Measurements from ENCODE around the gene KCND3. TPM values are rescaled to one million over a fixed set of nuclear protein-coding genes. Genes with fewer than 3 reads are reported as not detected.

KCND3 gene
- total RNA-seq, 4 donors from 2014 or later: 1.8 to 5.3 (median 4.2) TPM

- Histone ChIP-seq H3K27ac (no peak overlapping the region), H3K27me3 (no peaks in the 10 kb centered on the region), H3K4me3 (replicated peaks in 1 of 3) (no peak overlapping the region), H3K9me3 (no peaks in the 10 kb centered on the region), H3K36me3 (no peaks in the 10 kb centered on the region), H3K4me1 (no peaks in the 10 kb centered on the region)
- intact Hi-C loops (cut with DNase I): no loop called here
- WGBS, 2 donors: 87 to 94% methylated on average over 5 of the region's 5 CpGs
- TF ChIP-seq CTCF (IDR thresholded peaks at IDR 0.05) (no peak), POLR2A (IDR thresholded peaks at IDR 0.05) (no peak)
- DNase-seq: no peak
These were observed 170.9 kb downstream of the KCND3 start for GRCh38 chr1:111818546-111818945.

GRCh38 chr1:111818081-111818480, 171.4 kb downstream of the KCND3 start:
- no peak for TF ChIP-seq POLR2A (IDR thresholded peaks at IDR 0.05)
- TF ChIP-seq CTCF (IDR thresholded peaks at IDR 0.05): no peak
- H3K27ac ChIP-seq: no peak overlapping the region
- intact Hi-C loops (cut with DNase I): no loop called here
- 79 to 90% methylated on average over 4 of the region's 4 CpGs for WGBS, 2 donors
- H3K36me3 ChIP-seq: no peaks in the 10 kb centered on the region
- H3K9me3 ChIP-seq: no peaks in the 10 kb centered on the region
- H3K27me3 ChIP-seq: no peaks in the 10 kb centered on the region
- H3K4me1 ChIP-seq: no peaks in the 10 kb centered on the region
- DNase-seq: no peak
- H3K4me3 ChIP-seq (replicated peaks in 1 of 3): no peak overlapping the region

- H3K27me3 ChIP-seq: no peaks in the 10 kb centered on the region
- no peaks in the 10 kb centered on the region for H3K4me1 ChIP-seq
- no peak overlapping the region for H3K27ac ChIP-seq
- no peak overlapping the region for H3K4me3 ChIP-seq (replicated peaks in 1 of 3)
- 83 to 94% methylated on average over 3 of the region's 3 CpGs for WGBS, 2 donors
- no peaks in the 10 kb centered on the region for H3K36me3 ChIP-seq
- TF ChIP-seq POLR2A (IDR thresholded peaks at IDR 0.05): no peak
- no peak for TF ChIP-seq CTCF (IDR thresholded peaks at IDR 0.05)
- no peaks in the 10 kb centered on the region for H3K9me3 ChIP-seq
- DNase-seq: no peak
- intact Hi-C loops (cut with DNase I): no loop called here
These were observed 174.8 kb downstream of the KCND3 start for GRCh38 chr1:111814642-111815041.

- Histone ChIP-seq H3K36me3 (no peaks in the 10 kb centered on the region), H3K4me1 (no peaks in the 10 kb centered on the region), H3K4me3 (replicated peaks in 1 of 3) (no peak overlapping the region), H3K27ac (no peak overlapping the region), H3K27me3 (no peaks in the 10 kb centered on the region), H3K9me3 (no peaks in the 10 kb centered on the region)
- TF ChIP-seq POLR2A (IDR thresholded peaks at IDR 0.05): no peak
- no peak for TF ChIP-seq CTCF (IDR thresholded peaks at IDR 0.05)
- WGBS, 2 donors: 89 to 93% methylated on average over 9 of the region's 9 CpGs
- DNase-seq: no peak
- intact Hi-C loops (cut with DNase I): no loop called here
These were observed 175.2 kb downstream of the KCND3 start for GRCh38 chr1:111814305-111814628.

- Histone ChIP-seq H3K4me1 (no peaks in the 10 kb centered on the region), H3K27ac (no peak overlapping the region), H3K36me3 (no peaks in the 10 kb centered on the region), H3K4me3 (replicated peaks in 1 of 3) (no peak overlapping the region), H3K9me3 (no peaks in the 10 kb centered on the region), H3K27me3 (no peaks in the 10 kb centered on the region)
- WGBS, 2 donors: 86 to 88% methylated on average over 15 to 16 of the region's 16 CpGs
- intact Hi-C loops (cut with DNase I): no loop called here
- DNase-seq: no peak
- TF ChIP-seq POLR2A (IDR thresholded peaks at IDR 0.05): no peak
- no peak for TF ChIP-seq CTCF (IDR thresholded peaks at IDR 0.05)
These were observed 175.8 kb downstream of the KCND3 start for GRCh38 chr1:111813440-111814304.

Data from thyroid gland (tissue), 4 donors.